MM.1S (cell line): ENCODE results near the gene FCHSD2.

Source experiments
- DNase-seq: peaks from one replicate; pipeline ENCODE4 v3.0.0-alpha.2; 2015
- H2AFZ ChIP-seq: fragments of 300-600 bp; sonication (generic); 2 replicates; pipeline ENCODE4 v1.6.0; 2016; ENCODE audit warnings: antibody characterized with exemption, low read length
- H3F3A ChIP-seq: fragments of 300-600 bp; sonication (generic); 2 replicates; pipeline ENCODE4 v1.6.1; 2016; ENCODE audit warnings: mild to moderate bottlenecking, antibody characterized with exemption, low read length, moderate library complexity, mixed read lengths; ENCODE audit not compliant: insufficient read depth
- H3K27ac ChIP-seq: fragments of 300-600 bp; sonication (generic); 2 replicates; pipeline ENCODE4 v1.5.1; 2016; ENCODE audit warnings: mild to moderate bottlenecking, low read length
- H3K27me3 ChIP-seq: fragments of 300-600 bp; sonication (generic); replicated peaks from 2 replicates; pipeline ENCODE4 v1.6.0; 2016; ENCODE audit warnings: low read length; ENCODE audit not compliant: insufficient read depth
- H3K36me3 ChIP-seq: fragments of 300-600 bp; sonication (generic); replicated peaks from 2 replicates; pipeline ENCODE4 v1.6.1; 2016; ENCODE audit warnings: mild to moderate bottlenecking, low read length, mixed read lengths; ENCODE audit not compliant: insufficient read depth
- H3K4me1 ChIP-seq: fragments of 300-600 bp; sonication (generic); 2 replicates; pipeline ENCODE4 v1.6.1; 2016; ENCODE audit warnings: low read length, mixed read lengths
- H3K4me2 ChIP-seq: fragments of 300-600 bp; sonication (generic); 2 replicates; pipeline ENCODE4 v1.6.0; 2016; ENCODE audit warnings: low read depth, low read length
- H3K4me3 ChIP-seq: fragments of 300-600 bp; sonication (generic); 2 replicates; pipeline ENCODE4 v1.5.1; 2016; ENCODE audit warnings: low read length, mixed read lengths
- H3K79me2 ChIP-seq: fragments of 300-600 bp; sonication (generic); 2 replicates; pipeline ENCODE4 v1.6.1; 2016; ENCODE audit warnings: mixed run types, low read length, mixed read lengths
- H3K9ac ChIP-seq: fragments of 300-600 bp; sonication (generic); 2 replicates; pipeline ENCODE4 v1.6.1; 2016; ENCODE audit warnings: low read length, mixed read lengths
- H3K9me2 ChIP-seq: fragments of 300-600 bp; sonication (generic); replicated peaks from 2 replicates; pipeline ENCODE4 v1.6.1; 2016; ENCODE audit warnings: mild to moderate bottlenecking, low read length, mixed read lengths; ENCODE audit not compliant: insufficient read depth
- H3K9me3 ChIP-seq: fragments of 300-600 bp; sonication (generic); replicated peaks from 2 replicates; pipeline ENCODE4 v1.6.1; 2016; ENCODE audit warnings: mild to moderate bottlenecking, low read length, mixed read lengths; ENCODE audit not compliant: insufficient read depth
- H4K20me1 ChIP-seq: fragments of 300-600 bp; sonication (generic); 2 replicates; pipeline ENCODE4 v1.6.1; 2016; ENCODE audit warnings: mild to moderate bottlenecking, low read length, moderate library complexity, mixed read lengths; ENCODE audit not compliant: insufficient read depth
- CTCF ChIP-seq: fragments of 300-600 bp; sonication (generic); IDR thresholded peaks from 2 replicates; pipeline ENCODE4 v1.5.1; 2016; ENCODE audit warnings: antibody characterized with exemption, low read length, mixed read lengths
- EZH2 ChIP-seq: fragments of 300-600 bp; sonication (generic); optimal IDR thresholded peaks from 2 replicates; pipeline ENCODE3; 2017; ENCODE audit warnings: low read depth, mild to moderate bottlenecking, antibody characterized with exemption, low read length, mixed read lengths
- EZH2phosphoT487 ChIP-seq: fragments of 300-600 bp; sonication (generic); IDR thresholded peaks from 2 replicates; pipeline ENCODE4 v1.6.1; 2018; ENCODE audit warnings: antibody characterized with exemption, low read length

Gene FCHSD2

GRCh38 chr11:72799441-72799840, 342.7 kb downstream of the FCHSD2 start:
- Histone ChIP-seq H3K9me2 (no peaks in the 10 kb centered on the region), H4K20me1 (no peaks in the 10 kb centered on the region), H3K36me3 (no peaks in the 10 kb centered on the region), H3K4me3 (no peak overlapping the region), H3F3A (peaks cover 3% of the 10 kb centered on the region; the same call in 1 of the 2 replicates), H3K27ac (no peak overlapping the region), H3K4me2 (no peak overlapping the region), H2AFZ (no peak overlapping the region), H3K9ac (no peak overlapping the region), H3K9me3 (no peaks in the 10 kb centered on the region), H3K79me2 (no peaks in the 10 kb centered on the region), H3K27me3 (no peaks in the 10 kb centered on the region), H3K4me1 (peaks cover 4% of the 10 kb centered on the region; the same call in 1 of the 2 replicates)
- TF ChIP-seq EZH2phosphoT487 (no peak), CTCF (no peak)
- no peak for DNase-seq

GRCh38 chr11:72798361-72798760, 343.8 kb downstream of the FCHSD2 start:
- DNase-seq = no peak

GRCh38 chr11:72793425-72794367, 348.4 kb downstream of the FCHSD2 start, which contains the start of gene STARD10:
STARD10 (minus strand) TSS chr11:72794047; CDS start chr11:72781181, 12,866 bp downstream.
- Histone ChIP-seq H3F3A (0 out of 2 replicates have a peak, but pooled peaks cover 4% of the 10 kb centered on the region), H3K4me1 (peaks cover 13% of the 10 kb centered on the region), H3K4me2 (peak within 1 kb of the TSS; percentile 80), H3K4me3 (peak within 1 kb of the TSS; percentile 70), H3K27ac (peak within 1 kb of the TSS; percentile 72; the same call in 1 of the 2 replicates), H3K9me3 (no peaks in the 10 kb centered on the region), H4K20me1 (no peaks in the 10 kb centered on the region), H3K36me3 (no peaks in the 10 kb centered on the region), H3K9me2 (no peaks in the 10 kb centered on the region), H2AFZ (peak within 1 kb of the TSS; percentile 90), H3K9ac (peak within 1 kb of the TSS; percentile 79), H3K79me2 (no peaks in the 10 kb centered on the region), H3K27me3 (no peaks in the 10 kb centered on the region)
- TF ChIP-seq CTCF (peak; percentile 96), EZH2 (no peak), EZH2phosphoT487 (no peak)
- peak; percentile 97 for DNase-seq

More at GRCh38 chr11:72798361-72798760, 343.8 kb downstream of the FCHSD2 start:
- Histone ChIP-seq H3K27me3 (no peaks in the 10 kb centered on the region), H3F3A (0 out of 2 replicates have a peak, but pooled peaks cover 4% of the 10 kb centered on the region), H3K27ac (no peak overlapping the region), H3K36me3 (no peaks in the 10 kb centered on the region), H3K9ac (no peak overlapping the region), H4K20me1 (no peaks in the 10 kb centered on the region), H2AFZ (no peak overlapping the region), H3K4me1 (peaks cover 6% of the 10 kb centered on the region), H3K9me2 (no peaks in the 10 kb centered on the region), H3K4me3 (no peak overlapping the region), H3K9me3 (no peaks in the 10 kb centered on the region), H3K79me2 (no peaks in the 10 kb centered on the region), H3K4me2 (no peak overlapping the region)
- TF ChIP-seq EZH2phosphoT487 (no peak), CTCF (no peak), EZH2 (no peak)
